Uterus (tissue), 2 donors: ENCODE results near the gene RAD23A.

ENCODE experiments used
- CTCF ChIP-seq, 4 experiments: fragments of 200-600 bp in 2 of 4; fragments of 450-650 bp in 2 of 4; sonication (generic) in 2 of 4; IDR thresholded peaks; one replicate each; pipeline ENCODE4 v1.5.1; 2016 to 2019; ENCODE audit warnings: antibody characterized with exemption in 4 of 4, mild to moderate bottlenecking in 2 of 4, moderate library complexity in 1 of 4
- POLR2A ChIP-seq, 2 donors: fragments of 450-650 bp; IDR thresholded peaks; one replicate each; pipeline ENCODE4 v1.6.1; 2016; ENCODE audit warnings: antibody characterized with exemption in 2 of 2, mild to moderate bottlenecking in 1 of 2, moderate library complexity in 1 of 2

- TF ChIP-seq CTCF (IDR thresholded peaks at IDR 0.05) = no peak
- TF ChIP-seq POLR2A (IDR thresholded peaks at IDR 0.05) = no peak
Measured at GRCh38 chr19:12987190-12987589, 41.5 kb downstream of the RAD23A start.
